Neural crest cell (in vitro differentiated cells): ENCODE results near the gene ZSCAN18. TPM values are rescaled to one million over a fixed set of nuclear protein-coding genes. Genes with fewer than 3 reads are reported as not detected.

ENCODE experiments used
- DNase-seq: peaks from one replicate; pipeline ENCODE4 v3.0.0; 2021; ENCODE audit warnings: low read depth, mixed read lengths, low spot score
- H3K27ac Mint-ChIP-seq: one replicate; pipeline ENCODE4 v1.8.0; 2021; ENCODE audit warnings: mild to moderate bottlenecking, mixed read lengths; ENCODE audit not compliant: unreplicated experiment
- H3K27me3 Mint-ChIP-seq: 2 replicates; pipeline ENCODE4 v1.8.0; 2021; ENCODE audit warnings: low read depth, mild to moderate bottlenecking, mixed read lengths
- H3K36me3 Mint-ChIP-seq: 2 replicates; pipeline ENCODE4 v1.8.0; 2021; ENCODE audit warnings: low read depth, mild to moderate bottlenecking, mixed read lengths
- H3K4me1 Mint-ChIP-seq: 2 replicates; pipeline ENCODE4 v1.8.0; 2021; ENCODE audit warnings: mixed read lengths
- H3K4me3 Mint-ChIP-seq: one replicate; pipeline ENCODE4 v1.8.0; 2021; ENCODE audit warnings: mild to moderate bottlenecking, mixed read lengths
- H3K9me3 Mint-ChIP-seq: 2 replicates; pipeline ENCODE4 v1.8.0; 2021; ENCODE audit warnings: mixed read lengths
- total RNA-seq: library from RNA; stranded (reverse); gene quantifications from 2 replicates; pipeline ENCODE4 v1.2.1, GENCODE V29; 2021
- TF ChIP-seq, protein P1 (sequence below): fragments of 200-600 bp; sonication (generic); conservative IDR thresholded peaks from 2 replicates; pipeline ENCODE4 v1.5.0; 2021; ENCODE audit warnings: antibody characterized with exemption, mild to moderate bottlenecking

Gene ZSCAN18
- total RNA-seq, 1 donor from 2014 or later: 56.6 TPM

DNA sequence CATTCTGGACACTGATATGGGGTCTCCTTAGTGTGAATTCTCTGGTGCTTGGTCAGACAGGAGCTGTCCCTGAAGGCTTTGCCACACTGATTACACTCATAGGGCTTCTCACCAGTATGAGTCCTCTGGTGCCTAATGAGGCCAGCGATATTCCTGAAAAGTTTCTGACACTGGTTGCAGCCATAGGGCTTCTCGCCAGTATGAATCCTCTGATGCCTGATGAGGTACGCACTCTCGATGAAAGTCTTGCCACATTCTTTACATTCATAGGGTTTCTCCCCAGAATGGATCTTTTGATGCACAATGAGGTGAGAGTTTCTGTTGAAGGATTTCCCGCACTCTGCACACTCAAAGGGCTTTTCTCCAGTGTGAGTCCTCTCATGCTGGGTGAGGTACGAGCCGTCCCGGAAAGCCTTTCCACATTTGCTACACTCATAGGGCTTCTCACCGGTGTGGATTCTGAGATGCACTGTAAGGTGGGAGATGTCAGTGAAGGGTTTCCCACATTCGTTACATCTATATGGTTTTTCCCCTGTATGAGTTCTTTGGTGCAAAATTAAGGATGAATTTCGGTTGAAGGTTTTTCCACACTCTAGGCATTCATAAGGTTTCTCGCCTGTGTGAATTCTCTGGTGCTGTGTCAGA, 30.1 kb upstream of the ZSCAN18 start:
- Mint-ChIP-seq H3K36me3 (peaks cover 82% of the 10 kb centered on the region), H3K27ac (no peak overlapping the region), H3K4me3 (no peak overlapping the region), H3K4me1 (no peaks in the 10 kb centered on the region), H3K9me3 (peaks cover 35% of the 10 kb centered on the region), H3K27me3 (no peaks in the 10 kb centered on the region)
- DNase-seq: no peak
- TF ChIP-seq, protein P1, sequence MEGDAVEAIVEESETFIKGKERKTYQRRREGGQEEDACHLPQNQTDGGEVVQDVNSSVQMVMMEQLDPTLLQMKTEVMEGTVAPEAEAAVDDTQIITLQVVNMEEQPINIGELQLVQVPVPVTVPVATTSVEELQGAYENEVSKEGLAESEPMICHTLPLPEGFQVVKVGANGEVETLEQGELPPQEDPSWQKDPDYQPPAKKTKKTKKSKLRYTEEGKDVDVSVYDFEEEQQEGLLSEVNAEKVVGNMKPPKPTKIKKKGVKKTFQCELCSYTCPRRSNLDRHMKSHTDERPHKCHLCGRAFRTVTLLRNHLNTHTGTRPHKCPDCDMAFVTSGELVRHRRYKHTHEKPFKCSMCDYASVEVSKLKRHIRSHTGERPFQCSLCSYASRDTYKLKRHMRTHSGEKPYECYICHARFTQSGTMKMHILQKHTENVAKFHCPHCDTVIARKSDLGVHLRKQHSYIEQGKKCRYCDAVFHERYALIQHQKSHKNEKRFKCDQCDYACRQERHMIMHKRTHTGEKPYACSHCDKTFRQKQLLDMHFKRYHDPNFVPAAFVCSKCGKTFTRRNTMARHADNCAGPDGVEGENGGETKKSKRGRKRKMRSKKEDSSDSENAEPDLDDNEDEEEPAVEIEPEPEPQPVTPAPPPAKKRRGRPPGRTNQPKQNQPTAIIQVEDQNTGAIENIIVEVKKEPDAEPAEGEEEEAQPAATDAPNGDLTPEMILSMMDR: no peak

DNA sequence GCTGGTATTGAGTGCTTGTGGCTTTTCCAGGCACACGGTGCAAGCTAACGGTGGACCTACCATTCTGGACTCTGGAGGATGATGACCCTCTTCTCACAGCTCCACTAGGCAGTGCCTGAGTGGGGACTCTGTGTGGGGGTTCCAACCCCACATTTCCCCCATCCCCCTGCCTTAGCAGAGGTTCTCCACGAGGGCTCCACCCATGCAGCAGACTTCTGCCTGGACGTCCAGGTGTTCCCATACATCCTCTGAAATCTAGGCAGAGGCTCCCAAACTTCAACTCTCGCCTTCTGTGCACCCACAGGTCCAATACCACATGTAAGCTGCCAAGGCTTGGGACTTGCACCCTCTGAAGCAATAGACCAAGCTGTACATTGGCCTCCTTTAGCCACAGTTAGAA, 25.3 kb upstream of the ZSCAN18 start:
- no peak for DNase-seq
- no peaks in the 10 kb centered on the region for H3K27me3 Mint-ChIP-seq

DNA sequence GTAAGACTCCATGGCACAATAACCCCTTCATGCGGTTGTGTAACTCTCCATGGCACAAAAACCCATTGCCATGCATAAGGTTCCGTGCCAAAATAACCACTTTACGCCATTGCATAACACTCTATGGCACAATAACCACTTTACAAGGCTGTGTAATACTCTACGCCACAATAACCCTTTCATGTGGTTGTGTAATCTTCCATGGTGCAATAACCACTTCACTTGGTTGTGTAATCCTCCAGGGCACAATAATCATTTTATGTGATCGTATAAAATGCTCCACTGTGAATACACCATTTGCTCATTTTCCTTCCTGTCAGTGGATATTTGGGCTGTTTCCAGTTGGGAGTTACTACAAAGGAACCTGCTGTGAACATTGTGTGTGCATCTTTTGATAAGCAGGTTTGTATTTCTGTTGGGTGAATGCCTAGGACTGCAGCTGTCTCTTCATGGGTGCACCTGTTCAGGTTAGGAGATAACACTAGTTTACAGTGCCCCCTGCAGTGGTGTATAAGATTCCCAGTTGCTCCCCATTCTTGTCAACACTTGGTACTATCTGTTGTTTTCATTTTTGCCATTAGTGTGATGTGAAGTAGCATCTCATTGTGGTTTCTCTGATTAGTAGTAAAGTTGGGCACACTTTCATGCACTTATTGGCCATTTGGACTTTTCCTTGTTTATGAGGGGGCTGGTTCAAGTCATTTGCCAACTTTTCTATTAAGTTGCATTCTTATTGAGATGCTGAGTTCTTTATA, 21.1 kb upstream of the ZSCAN18 start:
- Mint-ChIP-seq H3K36me3 (peaks cover 31% of the 10 kb centered on the region), H3K4me3 (no peak overlapping the region), H3K4me1 (no peaks in the 10 kb centered on the region), H3K27ac (no peak overlapping the region), H3K27me3 (no peaks in the 10 kb centered on the region), H3K9me3 (peaks cover 35% of the 10 kb centered on the region)
- TF ChIP-seq, protein P1: no peak
- DNase-seq: no peak

More for the DNA sequence above, 25.3 kb upstream of the ZSCAN18 start:
- H3K36me3 Mint-ChIP-seq: peaks cover 59% of the 10 kb centered on the region
- no peak overlapping the region for H3K4me3 Mint-ChIP-seq
- TF ChIP-seq, protein P1: no peak
- no peak overlapping the region for H3K27ac Mint-ChIP-seq
- H3K9me3 Mint-ChIP-seq: peaks cover 41% of the 10 kb centered on the region
- no peaks in the 10 kb centered on the region for H3K4me1 Mint-ChIP-seq

DNA sequence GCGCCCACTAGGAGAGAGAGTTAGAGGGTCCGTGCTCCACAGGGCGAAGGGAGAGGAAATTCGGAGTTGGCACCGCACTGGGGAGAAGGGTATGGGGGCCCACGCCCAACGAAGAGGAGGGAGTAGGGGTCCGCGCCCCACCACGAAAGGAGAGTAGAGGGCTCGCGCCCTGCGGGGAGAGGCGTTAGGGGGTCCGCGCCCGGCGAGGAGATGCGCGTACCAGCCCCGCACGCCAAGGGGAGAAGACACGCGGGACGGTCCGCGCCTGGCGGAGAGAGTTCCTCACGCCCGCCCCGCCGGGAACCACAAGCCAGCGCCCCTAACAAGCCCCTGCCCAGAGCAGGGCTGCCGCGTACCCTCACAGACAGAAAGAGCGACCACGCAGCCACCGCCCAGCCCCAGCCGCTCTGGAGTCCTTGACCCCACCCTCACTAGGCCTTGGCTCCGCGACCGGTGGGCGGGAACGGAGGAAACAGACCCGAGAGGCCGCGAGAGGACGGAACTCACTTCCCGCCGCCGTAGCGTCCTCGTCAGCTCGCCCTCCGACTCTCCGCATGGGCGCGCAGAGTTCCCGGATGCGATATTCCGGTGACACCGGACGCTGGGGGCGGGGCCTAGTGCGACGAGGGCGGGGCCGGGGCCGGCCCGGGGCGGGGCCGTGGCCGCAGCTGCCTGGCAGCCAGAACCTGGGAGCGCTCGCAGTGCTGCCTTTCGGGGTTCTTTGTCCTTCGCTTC, 20.0 kb upstream of the ZSCAN18 start:
- Mint-ChIP-seq H3K9me3 (peaks cover 31% of the 10 kb centered on the region), H3K4me3 (no peak overlapping the region), H3K27ac (no peak overlapping the region), H3K4me1 (no peaks in the 10 kb centered on the region), H3K27me3 (no peaks in the 10 kb centered on the region), H3K36me3 (peaks cover 32% of the 10 kb centered on the region)
- TF ChIP-seq, protein P1: no peak
- no peak for DNase-seq

DNA sequence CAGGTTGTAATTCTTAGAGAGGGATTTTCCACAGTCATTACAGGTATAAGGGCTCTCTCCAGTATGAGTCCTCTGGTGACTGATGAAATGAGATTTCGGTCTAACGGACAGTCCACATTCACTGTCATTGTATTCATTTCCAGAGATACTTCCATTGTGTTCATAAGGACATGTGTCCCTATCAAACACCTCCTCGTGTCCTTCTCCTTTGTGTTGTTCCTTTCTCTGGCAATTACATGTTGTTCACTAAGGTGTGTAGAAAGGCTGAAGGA, 10.5 kb upstream of the ZSCAN18 start:
- Mint-ChIP-seq H3K4me3 (no peak overlapping the region), H3K9me3 (peaks cover 26% of the 10 kb centered on the region)

More for the DNA sequence above, 10.5 kb upstream of the ZSCAN18 start:
- no peak for DNase-seq
- Mint-ChIP-seq H3K27me3 (no peaks in the 10 kb centered on the region), H3K27ac (no peak overlapping the region), H3K36me3 (peaks cover 35% of the 10 kb centered on the region), H3K4me1 (no peaks in the 10 kb centered on the region)
- TF ChIP-seq, protein P1: no peak
